ENCODE results near the gene DIPK1A. TPM values are rescaled to one million over a fixed set of nuclear protein-coding genes. Genes with fewer than 3 reads are reported as not detected.

DIPK1A gene
- total RNA-seq, 1 donor from 2014 or later = 8.4 TPM

GRCh38 chr1:92961896-92962752 is 862 bp upstream of the DIPK1A start:
- H3K4me3 Mint-ChIP-seq (ENCODE audit: unreplicated experiment) = no peak overlapping the region
- peak overlapping the region; percentile 71 for H3K27ac ChIP-seq (ENCODE audit: low read depth, low read length)

GRCh38 chr1:92960395-92961130 is 699 bp downstream of the DIPK1A start:
- H3K27me3 ChIP-seq (ENCODE audit: insufficient read depth, low read length) = peaks cover 9% of the 10 kb centered on the region
- H3K4me1 ChIP-seq (ENCODE audit: insufficient read depth, low read length) = peaks cover 12% of the 10 kb centered on the region
- H3K9me3 Mint-ChIP-seq (ENCODE audit: unreplicated experiment) = no peaks in the 10 kb centered on the region
- peak; percentile 58 for TF ChIP-seq CTCF (IDR thresholded peaks at IDR 0.05; ENCODE audit: insufficient read depth, low read depth, low read length)
- no peak for TF ChIP-seq EZH2 (IDR thresholded peaks at IDR 0.05; ENCODE audit: insufficient read depth, low read length)
- peak overlapping the region; percentile 91 for H3K4me2 ChIP-seq (ENCODE audit: low read length)
- H3K4me1 Mint-ChIP-seq (ENCODE audit: low read depth, unreplicated experiment) = no peaks in the 10 kb centered on the region
- peak overlapping the region; percentile 85 for H3K9ac ChIP-seq (ENCODE audit: low read length)
- H3K27me3 Mint-ChIP-seq (ENCODE audit: low read depth, unreplicated experiment) = no peaks in the 10 kb centered on the region
- H4K20me1 ChIP-seq (ENCODE audit: insufficient read depth, low read length) = no peaks in the 10 kb centered on the region
- DNase-seq (ENCODE audit: low read depth) (peak; percentile 70), FAIRE-seq (peak; percentile 69)
- H2AFZ ChIP-seq (ENCODE audit: low read depth, low read length) = peak overlapping the region; percentile 80
- peak overlapping the region; percentile 63 for H3K27ac Mint-ChIP-seq (ENCODE audit: unreplicated experiment)
- peak overlapping the region; percentile 36 for H3K27ac ChIP-seq (ENCODE audit: low read depth, low read length)
- H3K79me2 ChIP-seq (ENCODE audit: insufficient read depth, low read length) = no peaks in the 10 kb centered on the region
- peak overlapping the region; percentile 81 for H3K4me3 ChIP-seq (ENCODE audit: insufficient read depth, low read depth, low read length)
- no peaks in the 10 kb centered on the region for H3K36me3 ChIP-seq (ENCODE audit: insufficient read depth, low read length)
- no peaks in the 10 kb centered on the region for H3K36me3 Mint-ChIP-seq (ENCODE audit: low read depth, unreplicated experiment)
- H3K9me3 ChIP-seq (ENCODE audit: insufficient read depth, low read depth, low read length) = no peaks in the 10 kb centered on the region
- H3K4me3 Mint-ChIP-seq (ENCODE audit: unreplicated experiment) = peak overlapping the region; percentile 92

More at GRCh38 chr1:92961896-92962752, 862 bp upstream of the DIPK1A start:
- DNase-seq (ENCODE audit: low read depth) = peak; percentile 73
- Mint-ChIP-seq H3K36me3 (ENCODE audit: low read depth, unreplicated experiment) (no peaks in the 10 kb centered on the region), H3K27me3 (ENCODE audit: low read depth, unreplicated experiment) (no peaks in the 10 kb centered on the region), H3K4me1 (ENCODE audit: low read depth, unreplicated experiment) (no peaks in the 10 kb centered on the region), H3K27ac (ENCODE audit: unreplicated experiment) (peak overlapping the region; percentile 78), H3K9me3 (ENCODE audit: unreplicated experiment) (no peaks in the 10 kb centered on the region)
- Histone ChIP-seq H2AFZ (ENCODE audit: low read depth, low read length) (peak overlapping the region; percentile 95), H3K36me3 (ENCODE audit: insufficient read depth, low read length) (no peaks in the 10 kb centered on the region), H3K4me2 (ENCODE audit: low read length) (peak overlapping the region; percentile 91), H3K4me1 (ENCODE audit: insufficient read depth, low read length) (peaks cover 12% of the 10 kb centered on the region), H3K27me3 (ENCODE audit: insufficient read depth, low read length) (peaks cover 10% of the 10 kb centered on the region), H3K9ac (ENCODE audit: low read length) (peak overlapping the region; percentile 90), H3K4me3 (ENCODE audit: insufficient read depth, low read depth, low read length) (peak overlapping the region; percentile 77), H3K79me2 (ENCODE audit: insufficient read depth, low read length) (no peaks in the 10 kb centered on the region), H4K20me1 (ENCODE audit: insufficient read depth, low read length) (no peaks in the 10 kb centered on the region), H3K9me3 (ENCODE audit: insufficient read depth, low read depth, low read length) (no peaks in the 10 kb centered on the region)
- TF ChIP-seq CTCF (IDR thresholded peaks at IDR 0.05; ENCODE audit: insufficient read depth, low read depth, low read length) = no peak
- TF ChIP-seq EZH2 (IDR thresholded peaks at IDR 0.05; ENCODE audit: insufficient read depth, low read length) = no peak
- FAIRE-seq = no peak
